Psoas muscle (tissue), 8 donors: ENCODE measurements around the gene EGF. TPM values are rescaled to one million over a fixed set of nuclear protein-coding genes. Genes with fewer than 3 reads are reported as not detected.
"Not testable (repeated sequence)": the region's sequence is repeated elsewhere in the genome, so short reads cannot be mapped to it uniquely, and the experiment has no call there.

Experiments used
- ATAC-seq, 4 donors: fragments of 200-7000 bp; cut with Tn5 transposase; one replicate each; pipeline ENCODE4 v1.9.1; 2020; ENCODE audit warnings: moderate library complexity in 3 of 4, mild to moderate bottlenecking in 2 of 4
- DNase-seq, 2 donors: peaks; one replicate each; pipeline ENCODE4 v3.0.0-alpha.2; 2020
- H3K27ac ChIP-seq: fragments of 200-600 bp; one replicate; pipeline ENCODE4 v1.8.0; 2022
- H3K27me3 ChIP-seq, 3 donors: fragments of 200-600 bp in 1 of 3; one replicate each; pipeline versions ENCODE4 v1.6.1 to v1.8.0; 2013 to 2022; ENCODE audit warnings: low read length in 2 of 3, mild to moderate bottlenecking in 2 of 3, moderate library complexity in 1 of 3; ENCODE audit not compliant: insufficient read depth in 3 of 3
- H3K36me3 ChIP-seq, 2 donors: fragments of 200-600 bp in 1 of 2; one replicate each; pipeline versions ENCODE4 v1.6.1 to v1.8.0; 2013 to 2022; ENCODE audit warnings: low read depth in 1 of 2, mild to moderate bottlenecking in 1 of 2, moderate library complexity in 1 of 2; ENCODE audit not compliant: insufficient read depth in 1 of 2
- H3K4me1 ChIP-seq: fragments of 200-600 bp; one replicate; pipeline ENCODE4 v1.8.0; 2022
- H3K4me3 ChIP-seq: fragments of 200-600 bp; one replicate; pipeline ENCODE4 v1.8.0; 2022; ENCODE audit warnings: mild to moderate bottlenecking
- H3K9me3 ChIP-seq: fragments of 200-600 bp; one replicate; pipeline ENCODE4 v1.8.0; 2022
- WGBS, 3 donors: extraction: QIAGEN DNeasy Blood & Tissue Kit; methylation state at CpG; one replicate each; pipeline versions ENCODE4 v1.1.6 to v1.1.7; 2013; 5-methylcytosine and 5-hydroxymethylcytosine counted together
- intact Hi-C, 2 donors: fragments of 100-400 bp; cut with DNase I; formaldehyde crosslinking; loops; one replicate each; pipeline versions ENCODE4 v1.11.0 to v1.14.2; 2022
- polyA plus RNA-seq, 3 donors: library from polyadenylated mRNA; stranded (reverse); fragments of 200-250 nt; gene quantifications; one replicate each; pipeline ENCODE4 v1.2.3, GENCODE V29; 2013
- total RNA-seq, 4 donors: library from RNA; stranded (reverse); fragmentation: NEBNext Ultra II Directional in 2 of 4; extraction: Animal tissue kit (Norgen Biotek cat#: 25700) in 2 of 4; gene quantifications; one replicate each; pipeline versions ENCODE4 v1.2.1 to v1.2.4, GENCODE V29; 2021 to 2023
- TF ChIP-seq, protein P1 (sequence below): fragments of 200-600 bp; IDR thresholded peaks from one replicate; pipeline ENCODE4 v1.8.0; 2022; ENCODE audit warnings: antibody characterized with exemption
- donor health status: healthy with polysubstance abuse.
- donor health status: DM: no; HTN: no; CAD: no; lungs with moderate emphysema.
- donor health status: Bipolar disorder and iron deficiency.
- donor health status: healthy.
- donor health status: DM: yes; HTN: yes; CAD: no.
- donor health status: DM: no; HTN: no; CAD: no.
- donor health status: DM: no; HTN: no; CAD: no.
- donor health status: DM: yes; HTN: yes; CAD: no.

EGF gene
- total and polyA plus RNA-seq, 7 donors: 2.5 to 92.4 (median 37.1) TPM

DNA sequence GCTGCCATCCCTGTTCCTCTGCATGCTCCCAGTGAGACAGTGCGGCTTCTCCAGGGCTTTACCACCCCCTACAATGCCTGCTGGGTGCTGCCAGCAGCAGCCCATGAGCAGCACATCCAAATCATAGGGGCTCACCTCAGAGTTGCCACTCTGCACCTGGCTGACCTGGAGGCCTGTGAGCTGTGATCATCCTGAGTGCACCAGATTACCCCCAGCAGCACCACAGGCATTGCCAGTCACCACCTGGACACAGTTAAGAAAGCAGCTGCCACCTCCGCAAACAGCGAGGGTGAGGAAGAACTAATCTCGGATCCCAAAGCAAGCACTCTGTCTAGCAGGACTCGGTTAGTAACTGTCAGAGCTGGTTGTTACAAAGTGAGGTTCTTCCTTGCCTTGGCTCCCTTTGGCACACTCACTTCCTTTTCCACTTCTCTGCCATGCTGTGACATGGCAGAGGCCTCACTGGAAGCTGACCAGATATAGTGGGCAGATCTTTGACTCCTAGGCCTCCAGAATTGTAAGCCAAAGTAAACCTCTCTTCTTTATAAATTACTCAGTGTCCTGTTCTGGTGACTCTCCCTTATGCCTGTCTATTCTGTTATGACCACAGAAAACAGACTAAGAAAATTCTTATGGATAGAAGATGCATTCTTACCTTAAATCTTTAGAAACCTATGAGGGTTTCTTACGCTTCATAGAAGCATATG is 39.6 kb upstream of the EGF start:
- Histone ChIP-seq H3K9me3 (no peaks in the 10 kb centered on the region), H3K4me1 (peaks cover 9% of the 10 kb centered on the region), H3K36me3 (no peaks in the 10 kb centered on the region), H3K4me3 (no peak overlapping the region), H3K27me3 (no peaks in the 10 kb centered on the region), H3K27ac (no peak overlapping the region)
- no peak for ATAC-seq
- no peak for DNase-seq
- intact Hi-C loops: no loop called here
- WGBS, 3 donors: 96 to 98% (median 96%) methylated on average over 6 of the region's 6 CpGs
- TF ChIP-seq, protein P1, sequence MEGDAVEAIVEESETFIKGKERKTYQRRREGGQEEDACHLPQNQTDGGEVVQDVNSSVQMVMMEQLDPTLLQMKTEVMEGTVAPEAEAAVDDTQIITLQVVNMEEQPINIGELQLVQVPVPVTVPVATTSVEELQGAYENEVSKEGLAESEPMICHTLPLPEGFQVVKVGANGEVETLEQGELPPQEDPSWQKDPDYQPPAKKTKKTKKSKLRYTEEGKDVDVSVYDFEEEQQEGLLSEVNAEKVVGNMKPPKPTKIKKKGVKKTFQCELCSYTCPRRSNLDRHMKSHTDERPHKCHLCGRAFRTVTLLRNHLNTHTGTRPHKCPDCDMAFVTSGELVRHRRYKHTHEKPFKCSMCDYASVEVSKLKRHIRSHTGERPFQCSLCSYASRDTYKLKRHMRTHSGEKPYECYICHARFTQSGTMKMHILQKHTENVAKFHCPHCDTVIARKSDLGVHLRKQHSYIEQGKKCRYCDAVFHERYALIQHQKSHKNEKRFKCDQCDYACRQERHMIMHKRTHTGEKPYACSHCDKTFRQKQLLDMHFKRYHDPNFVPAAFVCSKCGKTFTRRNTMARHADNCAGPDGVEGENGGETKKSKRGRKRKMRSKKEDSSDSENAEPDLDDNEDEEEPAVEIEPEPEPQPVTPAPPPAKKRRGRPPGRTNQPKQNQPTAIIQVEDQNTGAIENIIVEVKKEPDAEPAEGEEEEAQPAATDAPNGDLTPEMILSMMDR: no peak

DNA sequence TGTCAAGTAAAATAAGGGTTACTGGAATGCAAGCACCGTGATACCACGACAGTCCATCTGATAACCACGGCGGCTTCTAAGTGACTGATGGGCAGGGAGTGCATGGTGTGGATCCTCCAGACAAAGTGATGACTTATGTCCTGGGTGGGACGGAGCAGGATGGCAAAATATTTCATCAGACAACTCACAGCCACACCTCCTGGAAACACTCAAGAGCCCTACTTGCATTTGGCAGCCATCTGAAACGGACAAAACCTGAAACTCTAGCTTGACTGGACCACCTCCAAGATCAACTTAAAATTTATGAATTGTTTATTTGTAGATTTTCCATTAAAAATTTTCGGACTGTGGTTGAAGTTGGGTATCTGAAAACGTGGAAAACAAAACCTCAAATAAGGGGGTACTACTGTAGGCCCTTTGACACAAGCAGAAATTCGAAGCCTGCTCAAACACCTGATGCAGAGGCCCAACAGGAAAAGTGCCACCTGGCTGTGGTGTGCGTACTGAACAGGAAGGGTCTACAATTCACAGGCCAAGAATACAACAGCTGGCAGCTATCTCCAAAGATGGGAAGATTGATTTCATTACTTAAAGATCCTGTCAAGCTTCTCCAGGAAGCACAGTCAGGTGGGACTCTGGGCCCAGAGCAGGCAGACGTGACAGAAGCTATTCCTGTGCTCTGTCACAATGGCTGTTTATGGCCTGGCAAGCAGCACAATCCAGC is 38.7 kb upstream of the EGF start:
- TF ChIP-seq, protein P1: no peak
- Histone ChIP-seq H3K27me3 (no peaks in the 10 kb centered on the region), H3K4me3 (no peak overlapping the region), H3K9me3 (no peaks in the 10 kb centered on the region), H3K27ac (peak overlapping the region; percentile 14), H3K36me3 (no peaks in the 10 kb centered on the region), H3K4me1 (peaks cover 9% of the 10 kb centered on the region)
- intact Hi-C loops: no loop called here
- peak; percentile 57 to 88 (median 70) for ATAC-seq
- 48 to 63% (median 57%) methylated on average over 11 of the region's 11 CpGs for WGBS, 3 donors
- no peak for DNase-seq

DNA sequence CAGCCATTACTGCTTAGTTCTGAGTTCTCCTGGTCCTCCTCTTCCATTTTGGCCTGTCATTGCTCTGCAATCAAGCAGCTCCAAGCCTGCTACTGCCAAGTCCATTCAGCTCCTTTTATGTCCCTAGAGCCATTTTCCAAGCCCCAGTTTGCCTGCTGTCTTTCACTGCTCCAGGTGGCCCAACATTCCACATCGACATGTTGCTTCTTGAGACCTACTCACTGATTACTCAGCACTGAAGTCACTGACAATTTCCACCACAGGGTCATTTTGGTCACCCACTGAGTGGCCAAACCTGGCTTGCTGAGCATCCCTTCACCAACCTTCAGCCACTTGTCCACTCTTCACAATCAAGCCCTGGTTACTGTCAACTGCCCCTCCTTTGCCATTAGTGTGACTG is 37.6 kb upstream of the EGF start:
- H3K4me3 ChIP-seq: no peak overlapping the region
- no peaks in the 10 kb centered on the region for H3K36me3 ChIP-seq
- peaks cover 9% of the 10 kb centered on the region for H3K4me1 ChIP-seq
- TF ChIP-seq, protein P1: no peak
- DNase-seq: no peak
- intact Hi-C loops: no loop called here
- no peak overlapping the region for H3K27ac ChIP-seq
- ATAC-seq: no peak
- 82 to 97% (median 96%) methylated on average over 1 of the region's 1 CpG for WGBS, 3 donors
- no peaks in the 10 kb centered on the region for H3K9me3 ChIP-seq
- H3K27me3 ChIP-seq: no peaks in the 10 kb centered on the region

DNA sequence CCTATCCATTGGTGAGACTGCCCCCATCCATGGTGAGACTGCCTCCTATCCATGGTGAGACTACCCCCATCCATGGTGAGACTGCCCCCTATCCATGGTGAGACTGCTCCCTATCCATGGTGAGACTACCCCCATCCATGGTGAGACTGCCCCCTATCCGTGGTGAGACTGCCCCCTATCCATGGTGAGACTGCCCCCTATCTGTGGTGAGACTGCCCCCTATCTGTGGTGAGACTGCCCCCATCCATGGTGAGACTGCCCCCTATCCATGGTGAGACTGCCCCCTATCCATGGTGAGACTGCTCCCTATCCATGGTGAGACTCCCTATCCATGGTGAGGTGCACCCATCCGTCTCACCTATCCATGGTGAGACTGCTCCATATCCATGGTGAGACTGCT is 37.1 kb upstream of the EGF start:
- H3K36me3 ChIP-seq, H3K27ac ChIP-seq, H3K4me3 ChIP-seq, H3K9me3 ChIP-seq, ATAC-seq, intact Hi-C loops, H3K27me3 ChIP-seq, DNase-seq, H3K4me1 ChIP-seq: not testable (repeated sequence)
- 73 to 88% (median 81%) methylated on average over 2 of the region's 2 CpGs for WGBS, 3 donors

DNA sequence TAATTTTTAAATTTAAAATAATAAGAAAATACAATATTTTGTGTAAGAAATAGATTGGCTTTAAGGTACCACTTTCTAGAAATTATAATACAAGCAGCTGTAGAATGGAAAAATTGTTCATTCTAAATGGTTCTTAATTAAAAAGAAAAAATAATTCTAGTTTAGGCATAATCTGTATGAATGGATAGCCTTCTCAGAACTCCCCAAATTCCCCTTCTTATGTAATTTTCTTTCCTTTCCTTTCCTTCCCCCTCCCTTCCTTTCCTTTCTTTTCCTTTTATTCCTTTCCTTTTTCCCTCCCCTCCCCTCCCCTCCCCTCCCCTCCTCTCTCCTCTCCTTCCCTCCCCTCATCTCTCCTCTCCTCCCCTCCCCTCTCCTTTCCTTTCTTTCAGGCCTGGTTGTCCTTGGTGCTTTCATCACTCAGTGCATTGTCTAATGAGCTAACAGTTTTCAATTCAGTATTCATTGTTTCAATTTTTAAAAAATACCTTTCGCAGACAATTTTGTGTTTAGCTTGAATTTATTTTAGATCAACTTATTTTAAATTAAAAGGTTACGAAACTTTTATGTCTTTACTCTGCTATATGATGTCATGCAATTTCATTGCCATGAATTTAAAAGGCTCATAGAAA is 35.9 kb upstream of the EGF start:
- DNase-seq: no peak
- H3K27ac ChIP-seq: no peak overlapping the region
- 87 to 91% (median 87%) methylated on average over 2 of the region's 2 CpGs for WGBS, 3 donors
- no peak overlapping the region for H3K4me3 ChIP-seq
- peaks cover 9% of the 10 kb centered on the region for H3K4me1 ChIP-seq
- H3K36me3 ChIP-seq: no peaks in the 10 kb centered on the region
- no peaks in the 10 kb centered on the region for H3K9me3 ChIP-seq
- no peak for ATAC-seq
- intact Hi-C loops: no loop called here
- H3K27me3 ChIP-seq: no peaks in the 10 kb centered on the region
- TF ChIP-seq, protein P1: no peak
